Omental fat pad (tissue), 4 donors: Measurements from ENCODE around the gene C1QTNF7. TPM values are rescaled to one million over a fixed set of nuclear protein-coding genes. Genes with fewer than 3 reads are reported as not detected.

ENCODE experiments used
- ATAC-seq: fragments of 150-250 bp; one replicate; pipeline ENCODE4 v1.9.1; 2016; ENCODE audit warnings: mild to moderate bottlenecking, moderate library complexity; ENCODE audit not compliant: low FRiP score
- DNase-seq: peaks from one replicate; pipeline ENCODE4 v3.0.0-alpha.2; 2019; ENCODE audit warnings: low spot score
- total RNA-seq, 4 donors: library from RNA; depleted of rRNA; stranded (reverse); fragments of >200 nt; gene quantifications; one replicate each; pipeline ENCODE4 v1.1.0, GENCODE V29; 2016
- TF ChIP-seq, protein P1 (sequence below), 3 donors: fragments of 450-650 bp; IDR thresholded peaks; one replicate each; pipeline ENCODE4 v1.5.1; 2016 to 2017; ENCODE audit warnings: antibody characterized with exemption in 3 of 3, mild to moderate bottlenecking in 3 of 3, moderate library complexity in 2 of 3

The C1QTNF7 gene
- total RNA-seq, 4 donors from 2014 or later: 2.3 to 9.7 (median 5.5) TPM

DNA sequence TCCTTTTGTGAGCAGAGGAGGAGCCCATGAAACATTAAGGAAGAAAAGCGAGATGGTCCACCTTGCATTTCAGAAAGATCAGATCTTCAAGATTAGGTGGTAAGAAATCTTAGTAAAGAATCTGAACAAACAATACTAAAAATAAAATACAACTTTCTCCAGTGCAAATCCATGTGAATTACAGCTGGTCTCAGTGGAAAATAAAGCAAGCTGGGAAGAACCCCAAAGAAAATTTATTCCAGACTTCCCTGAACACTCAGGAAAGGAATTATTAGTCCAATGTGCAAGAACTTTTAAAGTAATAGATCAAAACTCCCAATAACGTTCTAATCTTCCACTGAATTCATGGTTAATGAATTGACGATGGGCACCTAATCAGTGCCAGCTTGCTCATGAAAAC lies 37.3 kb upstream of the C1QTNF7 start:
- no peak for ATAC-seq
- DNase-seq: no peak
- TF ChIP-seq, protein P1, sequence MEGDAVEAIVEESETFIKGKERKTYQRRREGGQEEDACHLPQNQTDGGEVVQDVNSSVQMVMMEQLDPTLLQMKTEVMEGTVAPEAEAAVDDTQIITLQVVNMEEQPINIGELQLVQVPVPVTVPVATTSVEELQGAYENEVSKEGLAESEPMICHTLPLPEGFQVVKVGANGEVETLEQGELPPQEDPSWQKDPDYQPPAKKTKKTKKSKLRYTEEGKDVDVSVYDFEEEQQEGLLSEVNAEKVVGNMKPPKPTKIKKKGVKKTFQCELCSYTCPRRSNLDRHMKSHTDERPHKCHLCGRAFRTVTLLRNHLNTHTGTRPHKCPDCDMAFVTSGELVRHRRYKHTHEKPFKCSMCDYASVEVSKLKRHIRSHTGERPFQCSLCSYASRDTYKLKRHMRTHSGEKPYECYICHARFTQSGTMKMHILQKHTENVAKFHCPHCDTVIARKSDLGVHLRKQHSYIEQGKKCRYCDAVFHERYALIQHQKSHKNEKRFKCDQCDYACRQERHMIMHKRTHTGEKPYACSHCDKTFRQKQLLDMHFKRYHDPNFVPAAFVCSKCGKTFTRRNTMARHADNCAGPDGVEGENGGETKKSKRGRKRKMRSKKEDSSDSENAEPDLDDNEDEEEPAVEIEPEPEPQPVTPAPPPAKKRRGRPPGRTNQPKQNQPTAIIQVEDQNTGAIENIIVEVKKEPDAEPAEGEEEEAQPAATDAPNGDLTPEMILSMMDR (IDR thresholded peaks at IDR 0.05): no peak

DNA sequence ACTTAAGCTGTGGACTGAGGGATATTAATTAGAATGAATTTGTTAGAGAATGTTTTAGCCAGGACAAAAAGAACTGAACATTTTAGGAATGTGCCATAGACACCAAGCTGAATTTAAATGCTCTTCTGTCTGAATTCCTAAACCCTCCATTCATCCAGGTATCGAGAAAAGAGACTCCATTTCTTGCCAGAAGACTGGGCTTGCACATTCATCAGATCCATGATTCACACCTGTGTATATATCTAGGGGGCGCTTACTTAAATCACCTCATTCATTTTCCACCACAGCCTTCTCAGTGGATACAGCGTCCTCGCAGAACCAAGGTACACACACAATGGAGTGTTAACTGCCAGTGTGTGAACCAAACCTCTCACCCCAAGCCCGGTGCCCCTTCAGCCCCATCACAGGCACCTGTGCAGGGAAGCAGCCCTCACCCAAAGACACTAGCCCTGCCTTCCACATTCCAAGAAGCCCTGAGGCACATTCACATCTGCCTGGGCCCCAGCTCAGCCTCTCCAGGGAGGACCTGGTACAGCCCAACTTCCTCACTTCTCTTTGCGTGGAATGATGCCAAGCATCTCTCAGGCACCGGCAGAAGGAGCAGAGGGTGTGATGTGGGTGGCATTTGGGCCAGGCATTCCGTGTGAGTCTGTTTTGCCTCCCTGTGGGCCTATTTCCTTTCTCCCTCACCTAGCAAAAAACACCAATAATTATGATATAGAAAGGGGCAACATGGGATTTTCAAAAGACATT lies 35.6 kb upstream of the C1QTNF7 start:
- DNase-seq: no peak
- TF ChIP-seq, protein P1 (IDR thresholded peaks at IDR 0.05): no peak
- no peak for ATAC-seq

DNA sequence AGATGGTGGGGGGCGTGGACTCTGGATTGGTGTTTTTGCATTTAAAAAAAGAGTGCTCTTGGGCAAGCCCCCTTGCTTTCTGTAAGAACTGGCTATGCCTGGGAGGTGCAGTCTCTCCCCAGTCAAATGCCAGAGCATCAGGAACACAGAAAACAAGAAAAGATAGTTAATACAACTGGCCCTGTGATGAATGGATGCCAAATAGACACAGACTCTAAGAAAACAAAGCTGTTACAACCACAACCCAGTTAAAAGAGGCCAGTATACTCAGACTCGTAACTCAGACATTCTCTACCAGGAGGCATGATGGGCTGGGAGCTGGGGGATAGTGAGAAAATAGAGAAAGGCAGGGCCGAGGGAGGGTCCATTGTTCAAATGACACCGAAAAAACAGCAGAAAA lies 32.5 kb upstream of the C1QTNF7 start:
- no peak for DNase-seq
- TF ChIP-seq, protein P1 (IDR thresholded peaks at IDR 0.05): no peak
- ATAC-seq: no peak

DNA sequence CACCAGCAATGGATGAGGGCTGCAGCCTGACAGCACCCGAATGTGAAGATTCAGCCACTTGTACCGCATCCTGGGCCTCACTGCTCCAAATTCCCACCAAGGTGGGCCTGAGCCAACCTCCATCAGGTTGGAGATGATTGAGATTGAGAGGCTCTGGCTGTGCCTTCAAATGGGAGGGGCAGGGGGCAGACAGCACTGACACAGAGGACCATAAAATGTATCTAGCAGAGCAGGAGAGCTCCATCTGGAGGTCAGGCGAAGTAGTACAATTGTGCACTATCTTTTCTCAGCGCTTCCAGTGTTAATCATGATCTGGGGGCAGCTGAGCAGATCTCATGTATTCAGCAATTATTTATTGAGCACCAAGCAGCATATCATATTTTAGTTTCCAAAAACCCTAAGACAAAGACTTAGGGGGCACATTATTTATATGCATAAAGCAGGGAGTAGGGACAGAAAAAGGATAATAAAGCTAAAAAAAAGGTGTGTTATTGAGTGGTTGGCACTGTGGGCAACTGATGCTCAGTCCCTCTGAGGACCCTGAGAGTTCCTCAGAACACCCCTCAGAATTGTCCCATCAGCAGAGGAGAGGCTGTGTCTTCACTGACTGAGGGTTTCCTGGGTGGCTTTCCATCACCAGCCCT lies 31.6 kb upstream of the C1QTNF7 start:
- no peak for DNase-seq
- TF ChIP-seq, protein P1 (IDR thresholded peaks at IDR 0.05): no peak
- no peak for ATAC-seq

DNA sequence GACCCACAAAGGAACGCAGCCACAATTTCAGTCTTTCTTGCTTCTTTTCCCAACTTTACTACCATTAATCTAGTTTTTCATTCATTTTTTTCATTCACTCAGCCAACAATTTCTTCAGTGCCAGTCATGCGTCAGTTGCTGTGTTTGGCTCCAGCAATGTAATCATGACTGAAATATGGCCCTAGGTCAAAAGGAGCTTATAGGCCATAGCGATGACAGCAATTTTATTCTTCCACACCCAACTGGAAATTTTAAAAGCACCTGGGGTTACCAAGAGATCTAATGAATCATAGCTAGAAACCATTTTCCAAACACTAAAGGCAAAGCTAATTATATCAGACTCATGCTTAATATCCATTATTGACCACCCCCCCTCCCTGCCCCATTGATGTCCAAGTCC lies 29.8 kb upstream of the C1QTNF7 start:
- TF ChIP-seq, protein P1 (IDR thresholded peaks at IDR 0.05): no peak
- DNase-seq (no peak), ATAC-seq (no peak)

DNA sequence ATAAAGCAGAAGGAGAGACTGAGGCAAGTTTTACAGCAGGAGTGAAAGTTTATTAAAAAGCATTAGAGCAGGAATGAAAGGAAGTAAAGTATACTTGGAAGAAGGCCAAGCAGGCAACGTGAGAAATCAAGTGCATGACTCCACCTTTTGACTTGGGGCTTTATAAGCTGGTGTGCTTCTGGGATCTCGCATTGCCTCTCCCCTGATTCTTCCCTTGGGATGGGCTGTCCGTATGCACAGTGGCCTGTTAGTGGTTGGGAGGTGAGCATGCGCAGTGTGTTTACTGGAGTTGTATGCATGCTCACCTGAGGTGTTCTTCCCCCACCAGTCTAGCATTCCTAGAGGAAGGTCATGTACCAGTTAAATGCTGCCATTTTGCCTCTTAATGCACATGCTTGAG lies 29.1 kb upstream of the C1QTNF7 start:
- DNase-seq: no peak
- TF ChIP-seq, protein P1 (IDR thresholded peaks at IDR 0.05): no peak

DNA sequence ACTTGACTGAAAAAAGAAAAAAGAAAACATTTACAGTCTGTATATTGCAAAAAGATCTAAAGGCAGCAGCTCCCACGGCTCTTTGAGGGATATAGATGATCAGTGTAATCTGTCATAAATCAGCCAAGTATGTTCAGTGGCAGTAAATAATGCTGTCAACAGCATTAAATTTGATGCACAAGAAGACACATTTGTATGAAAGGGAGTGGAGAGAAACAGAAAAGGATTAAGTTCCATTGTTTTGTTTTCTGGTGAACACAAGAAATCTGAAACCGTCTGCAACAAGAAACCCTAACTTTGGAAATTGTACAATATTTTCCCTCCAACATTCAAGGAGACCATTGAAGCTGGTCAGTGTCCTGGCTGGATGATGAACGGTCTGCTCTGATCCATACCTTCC lies 27.6 kb upstream of the C1QTNF7 start:
- ATAC-seq (no peak), DNase-seq (no peak)
- TF ChIP-seq, protein P1 (IDR thresholded peaks at IDR 0.05): no peak

More for the DNA sequence above, 29.1 kb upstream of the C1QTNF7 start:
- ATAC-seq: no peak
